ENCODE results near the gene PEF1.

DNA sequence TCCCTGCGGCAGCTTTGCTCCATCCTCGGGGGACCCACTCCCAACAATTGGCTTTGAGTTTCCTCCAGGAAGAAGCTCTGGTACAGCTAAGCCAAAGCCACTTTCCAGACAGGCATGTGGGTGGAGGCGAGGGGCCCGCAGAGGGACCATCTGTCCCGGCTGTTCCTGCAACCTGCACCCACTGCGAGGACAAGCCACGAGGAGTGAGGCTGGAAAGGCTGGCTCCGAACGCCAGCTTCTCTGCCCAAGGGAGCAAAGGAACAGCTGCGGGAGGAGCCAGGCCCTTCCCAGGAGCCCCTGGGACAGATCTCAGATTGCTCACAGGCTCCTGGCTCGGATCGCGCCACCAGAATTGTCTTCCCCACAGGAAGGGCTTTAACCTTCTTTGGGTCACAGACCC lies 28.3 kb upstream of the PEF1 start:
- TF ChIP-seq, protein P1, sequence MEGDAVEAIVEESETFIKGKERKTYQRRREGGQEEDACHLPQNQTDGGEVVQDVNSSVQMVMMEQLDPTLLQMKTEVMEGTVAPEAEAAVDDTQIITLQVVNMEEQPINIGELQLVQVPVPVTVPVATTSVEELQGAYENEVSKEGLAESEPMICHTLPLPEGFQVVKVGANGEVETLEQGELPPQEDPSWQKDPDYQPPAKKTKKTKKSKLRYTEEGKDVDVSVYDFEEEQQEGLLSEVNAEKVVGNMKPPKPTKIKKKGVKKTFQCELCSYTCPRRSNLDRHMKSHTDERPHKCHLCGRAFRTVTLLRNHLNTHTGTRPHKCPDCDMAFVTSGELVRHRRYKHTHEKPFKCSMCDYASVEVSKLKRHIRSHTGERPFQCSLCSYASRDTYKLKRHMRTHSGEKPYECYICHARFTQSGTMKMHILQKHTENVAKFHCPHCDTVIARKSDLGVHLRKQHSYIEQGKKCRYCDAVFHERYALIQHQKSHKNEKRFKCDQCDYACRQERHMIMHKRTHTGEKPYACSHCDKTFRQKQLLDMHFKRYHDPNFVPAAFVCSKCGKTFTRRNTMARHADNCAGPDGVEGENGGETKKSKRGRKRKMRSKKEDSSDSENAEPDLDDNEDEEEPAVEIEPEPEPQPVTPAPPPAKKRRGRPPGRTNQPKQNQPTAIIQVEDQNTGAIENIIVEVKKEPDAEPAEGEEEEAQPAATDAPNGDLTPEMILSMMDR (IDR thresholded peaks at IDR 0.05; ENCODE audit: low read depth, low read length), result no peak
- TF ChIP-seq EZH2phosphoT487 (IDR thresholded peaks at IDR 0.05; ENCODE audit: low read depth), result no peak
